ENCODE results near the gene MS4A13.
"Not testable (repeated sequence)": the region's sequence is repeated elsewhere in the genome, so short reads cannot be mapped to it uniquely, and the experiment has no call there.

The MS4A13 gene

GRCh38 chr11:60515144-60515855 is at the start of gene MS4A13:
TSS of gene MS4A13 (plus strand) at chr11:60515392. CDS start at chr11:60518084, 2,692 bp downstream.
- DNase-seq = no peak

DNA sequence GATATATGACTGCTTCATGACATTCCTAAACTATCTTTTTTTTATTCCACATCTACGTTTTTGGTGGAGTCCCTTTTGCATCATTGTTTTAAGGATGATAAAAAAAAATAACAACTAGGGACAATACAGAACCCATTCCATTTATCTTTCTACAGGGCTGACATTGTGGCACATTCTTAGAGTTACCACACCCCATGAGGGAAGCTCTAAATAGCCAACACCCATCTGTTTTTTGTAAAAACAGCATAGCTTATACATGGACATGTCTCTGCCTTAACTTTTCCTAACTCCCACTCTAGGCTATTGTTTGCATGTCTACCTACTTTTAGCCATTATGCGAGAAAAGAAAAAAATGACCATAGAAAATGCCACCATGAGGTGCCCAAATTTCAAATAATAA is 46.4 kb upstream of the MS4A13 start:
- DNase-seq = no peak

DNA sequence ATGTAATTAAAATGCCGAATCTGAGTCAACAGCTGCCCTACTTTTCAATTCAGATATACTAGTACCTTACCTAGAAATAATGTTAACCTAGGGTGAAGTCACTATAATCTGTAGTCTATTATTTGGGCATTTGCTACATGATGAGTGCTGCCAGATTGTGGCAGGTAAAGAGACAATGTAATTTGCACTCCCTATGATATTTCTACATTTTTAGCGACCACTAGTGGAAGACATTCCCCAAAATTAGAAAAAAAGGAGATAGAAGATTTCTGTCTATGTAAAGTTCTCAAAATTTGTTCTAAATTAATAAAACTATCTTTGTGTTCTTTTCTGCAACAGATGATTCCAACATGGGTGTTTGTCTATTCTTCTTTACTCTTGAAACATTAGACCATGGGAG is 45.5 kb upstream of the MS4A13 start:
- no peak for DNase-seq

GRCh38 chr11:60477035-60477445 is 38.2 kb upstream of the MS4A13 start:
- DNase-seq = no peak

DNA sequence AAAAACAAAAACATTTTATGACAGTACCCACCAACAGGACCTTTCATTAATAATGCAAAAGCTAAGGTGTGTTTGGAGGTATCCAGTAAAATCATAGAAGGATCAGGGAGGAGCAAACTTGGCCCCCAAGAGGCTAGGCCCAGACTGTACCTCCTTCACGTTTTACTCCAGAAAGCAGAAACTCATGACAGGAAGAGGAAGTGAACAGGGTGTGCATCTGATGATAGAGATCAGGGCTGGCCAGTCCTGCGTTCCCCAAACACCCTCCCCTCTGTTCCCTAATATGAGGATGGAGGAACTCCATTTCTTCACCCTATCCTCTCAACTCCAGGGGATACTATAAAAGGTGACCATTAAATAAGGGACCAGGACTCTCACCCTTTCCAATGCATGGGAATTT is 32.8 kb upstream of the MS4A13 start:
- DNase-seq = no peak

DNA sequence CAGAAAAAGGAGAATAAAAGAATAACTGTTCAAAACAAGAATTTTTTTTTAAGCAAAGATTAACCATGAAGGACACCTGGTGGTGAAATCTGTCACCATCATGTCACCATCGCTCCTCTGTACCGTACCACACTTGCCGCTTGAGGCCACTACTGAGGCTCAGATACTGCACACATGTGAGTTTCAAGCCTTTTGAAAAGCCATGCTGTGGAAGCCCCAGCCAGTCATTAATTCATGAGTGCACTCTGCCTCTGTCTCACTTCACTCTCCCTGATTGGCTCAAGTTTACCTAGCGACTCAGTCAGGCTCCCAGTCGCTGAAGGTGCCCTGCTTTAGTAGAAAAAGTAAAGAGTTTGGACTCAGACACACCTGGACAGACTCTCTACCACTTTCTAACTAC is 29.2 kb upstream of the MS4A13 start:
- peak; percentile 32 for DNase-seq

GRCh38 chr11:60492488-60493009 is 22.6 kb upstream of the MS4A13 start, which contains the start of gene MS4A12:
TSS of gene MS4A12 (plus strand) at chr11:60492778. CDS start at chr11:60497319, 4,541 bp downstream.
- no peak for DNase-seq

DNA sequence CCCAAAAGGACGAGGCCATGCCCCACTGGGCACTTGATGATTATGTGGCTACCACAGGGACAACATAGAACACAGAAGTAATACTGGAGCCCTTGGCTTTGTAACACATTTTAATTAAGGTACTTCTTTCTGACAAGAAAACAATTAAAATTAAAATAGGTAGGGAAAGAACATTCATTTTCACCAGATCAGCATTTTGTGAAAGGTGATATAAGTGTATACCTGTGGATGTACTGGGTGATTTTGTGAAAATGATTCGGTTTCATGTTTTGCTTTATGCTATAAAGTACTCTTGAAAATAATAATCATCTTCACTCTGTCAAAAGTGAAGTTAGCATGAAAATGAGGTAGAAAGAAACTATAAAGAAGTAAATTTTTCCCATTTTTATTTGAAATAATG is 21.7 kb upstream of the MS4A13 start:
- DNase-seq = no peak

DNA sequence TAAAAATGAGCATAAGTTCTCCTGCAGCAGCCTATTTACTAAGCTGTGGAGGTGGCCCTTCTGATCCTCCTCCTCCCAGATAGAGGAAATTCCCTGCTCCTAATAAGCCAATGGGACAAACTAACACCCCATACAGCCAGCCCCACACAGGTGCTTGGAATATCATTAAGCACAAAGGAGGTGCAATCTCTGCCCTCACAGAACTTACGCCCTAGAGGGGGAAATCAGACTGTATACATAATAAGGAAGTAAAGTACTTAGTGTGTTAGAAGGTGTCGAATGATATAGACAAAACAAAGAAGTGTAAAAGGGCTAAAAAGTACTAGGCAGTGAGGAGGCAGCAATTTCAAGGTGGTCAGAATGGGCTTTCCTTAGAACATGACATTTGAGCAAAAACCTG is 16.8 kb upstream of the MS4A13 start:
- no peak for DNase-seq

DNA sequence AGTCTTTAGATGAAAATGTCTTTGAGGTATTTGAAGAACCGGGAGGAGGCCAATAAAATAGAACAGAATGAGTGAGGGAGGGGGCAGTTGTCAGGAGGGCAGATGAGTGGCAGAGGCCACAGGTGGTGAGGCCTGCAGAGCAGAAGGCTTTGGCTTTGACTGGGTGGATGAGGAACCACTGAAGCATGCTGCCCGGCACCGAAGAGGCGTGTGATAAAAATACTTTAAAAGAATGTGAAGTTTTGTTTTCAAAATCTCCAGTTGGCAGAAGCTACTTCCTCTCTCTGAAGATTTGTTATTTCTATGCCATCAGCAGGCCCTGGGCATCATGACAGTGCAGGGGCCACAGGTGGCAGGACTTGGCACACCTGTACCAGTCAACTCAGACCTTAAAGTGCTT is 16.3 kb upstream of the MS4A13 start:
- no peak for DNase-seq

DNA sequence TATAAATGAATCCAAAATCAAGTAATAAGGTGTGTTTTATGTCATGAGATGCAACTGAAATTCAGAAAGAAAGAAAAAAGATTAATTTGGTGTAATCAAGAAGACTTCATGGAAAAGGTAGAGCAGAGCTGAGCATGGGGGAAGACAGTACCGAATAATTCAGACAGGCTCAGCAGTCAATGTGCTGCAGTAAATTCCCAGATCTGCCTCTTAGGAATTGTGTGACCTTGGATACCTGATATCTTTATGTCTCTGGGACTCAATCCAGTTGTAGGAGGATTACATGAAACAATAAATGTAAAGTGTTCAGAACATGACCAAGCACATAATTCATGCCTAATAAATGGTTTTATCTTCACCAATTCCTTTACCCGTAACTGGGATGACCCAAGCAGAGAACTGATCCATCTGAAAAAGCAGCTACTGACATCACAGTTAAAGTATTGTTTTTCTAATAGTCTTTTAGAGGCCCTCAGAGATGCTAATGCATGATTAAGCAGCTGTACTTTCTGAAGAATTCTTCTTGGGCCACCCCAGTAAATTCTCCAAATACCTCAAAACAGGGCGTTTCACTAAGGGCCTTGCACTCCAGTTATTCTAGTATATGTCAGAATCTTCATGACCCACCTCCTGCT is 14.8 kb upstream of the MS4A13 start:
- DNase-seq = no peak

DNA sequence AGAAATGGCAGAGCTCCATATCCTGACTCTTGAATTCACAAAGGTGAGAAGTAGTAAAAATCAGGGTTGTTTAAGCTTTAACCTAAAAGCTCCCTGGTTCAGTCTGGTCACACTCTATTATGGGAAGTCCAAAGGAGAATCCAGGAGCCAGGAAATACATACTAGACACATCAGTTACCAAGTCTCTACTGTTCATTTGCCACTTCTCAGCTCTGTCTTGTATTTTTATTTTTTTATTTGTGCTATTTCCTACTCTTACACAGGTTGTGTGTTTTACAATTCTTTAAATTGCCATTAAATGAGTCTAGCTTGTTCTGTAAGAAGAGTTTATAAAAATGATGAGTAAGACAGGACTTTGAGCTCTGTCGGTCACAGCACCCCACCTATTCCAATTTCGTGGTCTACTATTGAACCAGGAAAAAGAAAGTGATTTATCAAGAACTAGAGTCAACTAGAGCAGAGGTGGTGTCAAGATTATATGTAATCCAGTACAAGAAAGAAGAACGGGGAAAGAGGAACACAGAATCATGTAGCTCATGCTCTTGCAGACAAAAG is 12.9 kb upstream of the MS4A13 start:
- DNase-seq = no peak

DNA sequence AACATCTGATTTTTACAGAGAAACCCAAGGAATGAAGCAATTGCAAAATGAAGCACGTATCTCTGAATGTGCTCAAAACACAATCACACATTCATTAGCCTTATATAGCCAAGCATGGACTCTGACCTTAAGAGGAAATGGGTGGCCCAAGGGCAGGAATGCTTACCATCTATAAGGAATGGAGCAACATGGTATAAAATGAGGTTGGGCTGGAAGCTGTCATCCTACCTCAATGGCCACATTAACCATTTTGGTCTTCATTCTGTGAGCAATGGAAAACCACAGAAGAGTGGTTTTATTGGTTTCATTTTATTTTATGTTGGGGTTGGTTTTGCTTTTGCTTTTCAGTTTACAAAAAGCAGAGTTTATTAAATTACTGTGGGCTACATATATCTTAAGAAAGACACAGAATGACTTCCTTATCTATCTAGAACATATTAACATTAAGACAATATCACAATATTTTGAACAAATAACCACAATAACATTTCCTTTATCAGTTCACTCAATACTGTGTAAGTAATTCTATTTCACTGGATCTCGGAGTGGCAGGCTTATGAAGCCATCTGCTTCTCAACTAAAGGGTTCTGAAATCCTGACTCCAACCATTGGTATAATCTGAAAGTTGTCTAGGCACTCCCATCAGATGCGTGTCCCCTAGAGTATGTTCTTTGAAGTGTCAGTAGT is 10.8 kb upstream of the MS4A13 start:
- no peak for DNase-seq

- DNase-seq = not testable (repeated sequence)
These were observed 5.6 kb upstream of the MS4A13 start for GRCh38 chr11:60509609-60510008.

- DNase-seq = not testable (repeated sequence)
These were observed 5.0 kb upstream of the MS4A13 start for GRCh38 chr11:60510209-60510608.

GRCh38 chr11:60511393-60511792 is 3.8 kb upstream of the MS4A13 start:
- no peak for DNase-seq

DNA sequence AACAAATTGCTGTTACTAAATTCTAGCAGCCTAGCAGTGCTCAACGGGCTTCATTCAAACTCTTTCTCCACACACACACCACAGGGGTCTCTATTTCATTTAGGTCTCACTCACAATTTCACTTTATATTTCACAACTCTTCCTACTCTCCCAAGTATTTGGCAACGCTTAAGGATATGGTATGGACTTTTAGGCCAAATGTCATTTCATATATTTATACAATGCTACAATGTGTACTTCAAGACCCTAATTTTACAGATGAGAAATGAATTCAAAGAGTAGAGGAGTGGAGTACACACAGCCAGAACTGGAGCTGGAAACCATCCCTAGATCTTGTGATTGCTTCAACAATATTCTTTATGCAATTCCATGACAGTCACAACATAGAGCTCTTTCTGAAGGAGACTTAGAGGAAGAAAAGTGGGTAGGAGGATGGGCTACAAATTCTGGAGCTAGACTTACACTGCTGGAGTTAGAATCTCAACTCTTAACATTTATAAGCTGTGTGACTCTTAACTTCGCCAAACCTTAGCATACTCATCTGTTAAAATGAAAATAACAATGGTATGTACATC is 2.5 kb upstream of the MS4A13 start:
- no peak for DNase-seq

DNA sequence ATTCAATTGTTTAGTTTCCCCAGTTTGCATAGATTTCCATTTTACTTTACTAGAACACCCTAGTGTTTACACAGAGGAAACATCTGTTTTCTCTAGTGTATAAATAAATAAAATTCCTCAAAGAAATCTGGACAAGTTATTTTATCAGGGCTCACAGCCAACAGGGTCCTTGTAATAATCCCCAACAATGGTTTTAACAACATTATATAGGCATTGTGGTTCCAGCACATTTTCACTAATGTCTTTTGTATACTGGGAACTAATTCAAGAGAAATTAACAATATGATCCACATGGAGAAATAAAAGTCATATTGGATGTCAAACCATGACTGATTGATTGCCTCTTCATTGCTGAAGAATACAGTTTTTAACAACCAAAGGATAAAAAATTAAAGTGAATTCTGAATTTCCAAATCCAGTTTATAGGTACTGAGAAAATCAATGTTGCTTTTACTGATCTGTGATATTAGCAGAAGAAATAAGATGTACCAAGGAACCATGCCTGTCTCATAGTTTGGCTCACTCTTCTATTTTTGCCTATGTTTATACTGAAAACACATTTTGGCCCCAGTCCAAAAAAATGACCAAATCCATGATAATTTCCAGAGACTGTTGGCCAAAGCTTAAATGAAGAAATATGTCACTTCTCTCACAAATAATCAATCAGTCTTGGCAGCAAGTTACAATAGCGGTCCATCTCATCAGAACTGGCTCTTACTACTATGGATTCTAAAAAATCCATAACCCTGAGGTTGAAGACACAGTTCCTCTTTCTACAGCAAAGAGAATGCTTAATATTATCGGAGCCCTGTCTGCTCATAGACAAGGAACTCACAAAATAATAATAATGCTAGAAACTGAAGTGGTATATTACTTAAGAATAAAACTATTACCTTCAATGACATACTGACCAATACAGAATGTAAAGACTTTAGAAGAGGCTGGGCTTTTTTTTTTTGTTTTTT is 1.4 kb upstream of the MS4A13 start:
- DNase-seq = no peak

GRCh38 chr11:60528465-60528864 is 13.3 kb downstream of the MS4A13 start:
- DNase-seq = no peak

GRCh38 chr11:60528934-60529333 is 13.7 kb downstream of the MS4A13 start:
- DNase-seq = no peak

DNA sequence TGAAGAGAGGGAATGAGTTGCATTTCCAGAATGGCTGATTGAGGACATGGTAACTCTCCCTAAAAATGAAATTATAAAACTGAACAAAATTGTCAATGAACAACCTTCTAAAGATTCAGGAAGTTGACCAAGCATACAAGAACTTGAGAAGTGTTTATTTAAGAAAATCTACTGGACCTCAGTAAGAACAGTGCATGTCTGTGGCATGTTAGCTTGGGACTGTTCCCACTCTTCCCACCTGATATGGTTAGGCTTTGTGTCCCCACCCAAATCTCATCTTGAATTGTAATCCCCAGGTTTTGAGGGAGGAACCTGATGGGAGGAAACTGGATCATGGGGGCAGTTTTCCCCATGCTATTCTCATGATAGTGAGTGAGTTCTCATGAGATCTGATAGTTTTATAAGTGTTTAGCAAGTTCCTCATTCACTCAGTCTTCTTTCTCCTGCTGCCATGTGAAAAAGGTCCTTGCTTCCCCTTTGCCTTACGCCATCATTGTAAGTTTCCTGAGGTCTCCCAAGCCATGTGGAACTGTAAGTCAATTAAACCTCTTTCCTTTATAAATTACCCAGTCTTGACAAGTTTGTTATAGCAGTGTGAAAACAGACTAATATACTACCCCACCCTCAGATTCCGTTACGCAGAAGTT is 15.4 kb downstream of the MS4A13 start:
- DNase-seq = no peak

Measured in NCI-H1092 treated with DMSO at 0.1 percent for 48 hours (cell line).